Suprapubic skin (tissue), 3 donors: ENCODE measurements around the gene NF1.

Source experiments
- POLR2AphosphoS5 ChIP-seq, 3 donors: sonication (generic); formaldehyde crosslinking; IDR thresholded peaks; one replicate each; pipeline ENCODE4 v1.6.1; 2017; ENCODE audit warnings: antibody characterized with exemption in 3 of 3
- TF ChIP-seq, protein P1 (sequence below), 2 donors: fragments of 200-600 bp in 1 of 2; fragments of 450-650 bp in 1 of 2; sonication (generic) in 1 of 2; IDR thresholded peaks; one replicate each; pipeline ENCODE4 v1.5.1; 2016 to 2019; ENCODE audit warnings: antibody characterized with exemption in 2 of 2, mild to moderate bottlenecking in 1 of 2, moderate library complexity in 1 of 2

DNA sequence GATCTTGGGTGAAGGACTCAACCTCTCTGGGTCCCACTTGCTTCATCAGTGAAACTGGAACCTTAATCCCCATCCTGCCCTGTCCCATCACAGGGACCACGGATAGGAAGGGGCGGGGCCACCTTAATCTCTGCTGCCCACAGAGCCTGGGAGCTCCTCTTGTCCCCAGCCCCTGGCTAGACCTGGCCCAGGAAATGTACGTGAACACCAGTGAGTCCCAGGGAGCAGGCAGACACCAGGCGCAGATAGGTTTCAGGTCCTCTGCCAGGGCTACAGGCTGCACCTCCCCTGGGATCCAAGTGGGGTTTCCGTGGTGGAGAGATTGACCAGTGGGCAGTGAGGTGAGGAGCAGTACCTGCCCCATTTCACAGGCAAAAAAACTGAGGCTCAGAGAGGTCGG is 317.7 kb downstream of the NF1 start:
- TF ChIP-seq POLR2AphosphoS5 (IDR thresholded peaks at IDR 0.05), result no peak
- TF ChIP-seq, protein P1, sequence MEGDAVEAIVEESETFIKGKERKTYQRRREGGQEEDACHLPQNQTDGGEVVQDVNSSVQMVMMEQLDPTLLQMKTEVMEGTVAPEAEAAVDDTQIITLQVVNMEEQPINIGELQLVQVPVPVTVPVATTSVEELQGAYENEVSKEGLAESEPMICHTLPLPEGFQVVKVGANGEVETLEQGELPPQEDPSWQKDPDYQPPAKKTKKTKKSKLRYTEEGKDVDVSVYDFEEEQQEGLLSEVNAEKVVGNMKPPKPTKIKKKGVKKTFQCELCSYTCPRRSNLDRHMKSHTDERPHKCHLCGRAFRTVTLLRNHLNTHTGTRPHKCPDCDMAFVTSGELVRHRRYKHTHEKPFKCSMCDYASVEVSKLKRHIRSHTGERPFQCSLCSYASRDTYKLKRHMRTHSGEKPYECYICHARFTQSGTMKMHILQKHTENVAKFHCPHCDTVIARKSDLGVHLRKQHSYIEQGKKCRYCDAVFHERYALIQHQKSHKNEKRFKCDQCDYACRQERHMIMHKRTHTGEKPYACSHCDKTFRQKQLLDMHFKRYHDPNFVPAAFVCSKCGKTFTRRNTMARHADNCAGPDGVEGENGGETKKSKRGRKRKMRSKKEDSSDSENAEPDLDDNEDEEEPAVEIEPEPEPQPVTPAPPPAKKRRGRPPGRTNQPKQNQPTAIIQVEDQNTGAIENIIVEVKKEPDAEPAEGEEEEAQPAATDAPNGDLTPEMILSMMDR (IDR thresholded peaks at IDR 0.05), result no peak
